GM18508 (cell line): Measurements from ENCODE around the gene ACBD4.

Source experiments
- ATAC-seq: cut with Tn5 transposase; IDR thresholded peaks from one replicate; pipeline ENCODE4 v1.9.1; 2021; ENCODE audit warnings: moderate number of reproducible peaks; ENCODE audit not compliant: insufficient read depth, unreplicated experiment

ACBD4 gene

GRCh38 chr17:45135192-45135977, at the start of gene ACBD4:
Gene ACBD4 (plus strand): TSS chr17:45135687. CDS start chr17:45136145, 458 bp downstream.
- ATAC-seq, result peak; percentile 72

- ATAC-seq, result no peak
These were observed 49.1 kb upstream of the ACBD4 start for GRCh38 chr17:45086391-45086790.

GRCh38 chr17:45086865-45087503, 48.5 kb upstream of the ACBD4 start:
- ATAC-seq, result no peak

DNA sequence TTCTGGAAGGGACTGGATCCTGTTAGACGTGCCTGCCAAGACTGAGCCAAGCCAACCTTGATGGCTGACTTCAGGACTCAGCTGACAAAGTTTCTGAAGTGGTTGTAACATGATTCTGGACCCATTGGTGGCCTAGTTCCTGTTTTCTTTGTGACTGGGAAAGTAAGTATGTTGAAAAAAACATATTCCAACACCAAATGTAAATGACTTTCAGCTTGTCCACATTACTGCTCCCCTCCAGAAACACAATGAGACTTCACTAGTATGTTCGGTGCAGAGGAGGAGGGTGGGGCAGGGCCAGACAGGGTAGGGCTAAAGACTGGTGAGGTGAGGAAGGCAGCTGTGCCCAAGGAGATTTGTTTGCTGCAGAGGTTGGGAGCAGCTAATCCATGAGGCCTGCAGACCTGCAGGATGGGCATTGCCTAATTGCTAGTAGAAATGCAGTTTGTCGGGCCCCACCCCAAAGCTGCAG, 47.9 kb upstream of the ACBD4 start:
- ATAC-seq, result no peak

DNA sequence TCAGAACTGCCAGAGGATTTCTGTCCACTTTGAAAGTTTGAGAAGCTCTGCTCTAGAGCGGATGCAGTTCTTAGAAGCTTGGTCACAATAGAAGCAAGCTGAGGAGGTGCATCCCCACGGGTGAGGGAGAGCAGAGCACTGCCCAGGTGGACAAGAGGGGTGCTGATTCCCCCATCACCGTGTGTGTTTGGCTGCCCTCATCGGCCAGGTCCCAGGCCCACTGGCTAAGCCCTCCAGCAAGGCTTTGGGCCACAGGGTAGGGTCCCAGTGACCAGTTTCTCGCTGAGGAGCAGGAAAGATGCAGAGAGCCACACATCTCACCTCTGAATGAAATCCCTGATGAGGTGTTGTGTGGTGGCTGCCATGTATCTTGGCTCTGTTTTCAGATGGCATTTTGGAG, 47.5 kb upstream of the ACBD4 start:
- ATAC-seq, result no peak

DNA sequence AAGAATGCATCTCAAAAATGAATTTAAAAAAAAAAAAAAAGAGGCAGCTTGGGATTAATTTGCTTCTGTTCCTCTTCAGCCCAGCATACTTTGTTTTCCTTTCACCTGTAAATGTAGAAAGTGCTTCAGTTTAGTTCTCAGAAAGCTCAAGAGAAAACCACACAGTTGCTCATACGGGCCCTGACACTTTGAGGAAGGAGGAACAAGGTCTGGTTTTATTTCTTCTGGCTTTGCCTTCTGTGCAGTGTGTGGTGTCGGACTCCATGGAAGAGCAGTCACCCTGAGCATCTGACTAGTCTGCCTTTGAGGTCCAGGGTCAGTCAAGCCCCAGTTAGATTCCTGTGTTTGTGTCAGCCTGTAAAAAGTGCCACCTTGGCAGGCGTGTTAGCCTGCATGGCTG, 46.7 kb upstream of the ACBD4 start:
- no peak for ATAC-seq

DNA sequence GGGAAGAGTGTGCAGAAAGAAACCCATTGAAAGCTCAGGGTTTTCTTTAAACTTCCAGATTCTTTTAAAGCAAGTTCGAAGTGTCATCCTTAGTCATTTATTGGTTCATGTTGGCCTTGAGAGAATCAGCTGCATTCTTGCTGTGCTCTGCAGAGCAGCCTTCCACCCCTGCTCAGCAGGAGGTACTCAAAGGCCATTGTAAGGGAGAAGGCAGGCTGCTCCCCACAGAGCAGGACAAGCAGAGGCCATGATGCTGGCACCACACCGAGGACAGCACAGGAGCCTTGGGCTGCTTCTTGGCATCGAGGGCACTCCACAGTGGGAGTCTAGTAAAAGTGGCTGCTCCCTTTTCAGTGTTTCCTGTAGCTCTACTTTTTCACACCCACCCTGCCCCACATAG, 44.8 kb upstream of the ACBD4 start:
- no peak for ATAC-seq

GRCh38 chr17:45091778-45092425, 43.6 kb upstream of the ACBD4 start:
- ATAC-seq, result no peak

DNA sequence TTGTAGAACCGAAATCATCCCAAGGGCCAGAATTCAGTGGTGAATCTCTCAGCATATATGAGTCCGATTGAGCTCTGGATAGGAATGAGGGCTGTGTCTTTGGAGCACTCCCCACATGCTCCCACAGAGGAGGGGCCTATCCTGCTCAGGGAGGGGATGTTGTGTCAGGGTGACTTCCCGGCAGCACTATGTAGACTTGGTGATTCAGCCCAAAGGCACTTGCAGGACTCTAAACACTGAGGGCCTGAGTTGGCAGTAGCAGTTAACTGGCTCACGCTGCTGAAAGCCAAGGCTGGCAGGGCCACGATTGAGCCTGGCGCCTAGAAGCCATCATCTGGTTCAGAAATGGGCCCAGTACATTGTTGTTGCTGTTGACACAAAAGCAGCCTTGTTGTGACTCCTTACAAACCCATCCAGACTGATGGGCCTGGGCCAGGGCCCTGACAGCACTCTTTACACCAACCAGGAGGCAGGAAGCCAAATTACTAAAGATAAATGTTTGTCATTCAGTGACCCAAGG, 42.5 kb upstream of the ACBD4 start:
- no peak for ATAC-seq

DNA sequence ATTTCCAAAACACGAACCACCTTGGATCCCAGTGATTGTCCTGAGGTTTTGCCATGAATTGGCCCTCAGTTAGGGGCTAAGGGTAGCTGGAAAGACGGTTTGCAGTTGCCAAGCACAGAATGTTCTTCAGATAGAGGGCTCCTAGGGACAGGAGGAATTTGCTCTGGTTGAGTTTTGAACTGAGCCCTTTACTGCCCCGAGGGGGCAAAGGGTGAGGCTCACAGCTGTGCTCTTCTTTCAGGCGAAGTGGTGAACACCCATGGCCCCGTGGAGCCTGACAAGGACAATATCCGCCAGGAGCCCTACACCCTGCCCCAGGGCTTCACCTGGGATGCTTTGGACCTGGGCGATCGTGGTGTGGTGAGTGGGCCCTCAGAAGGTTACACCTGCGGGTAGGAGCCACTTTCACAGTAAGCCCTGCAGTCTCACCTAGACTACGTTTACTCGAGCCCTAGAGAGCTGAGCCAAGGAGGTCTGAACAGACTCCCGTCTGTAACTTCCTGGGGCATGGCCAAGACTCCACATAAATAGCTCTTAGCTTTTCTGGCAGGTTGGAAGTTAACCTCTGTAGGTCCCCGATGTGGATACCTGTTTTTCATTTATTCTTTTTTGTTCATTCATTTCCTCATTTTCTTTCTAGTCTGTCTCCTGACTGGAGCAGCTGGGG, 41.9 kb upstream of the ACBD4 start:
- ATAC-seq, result no peak

DNA sequence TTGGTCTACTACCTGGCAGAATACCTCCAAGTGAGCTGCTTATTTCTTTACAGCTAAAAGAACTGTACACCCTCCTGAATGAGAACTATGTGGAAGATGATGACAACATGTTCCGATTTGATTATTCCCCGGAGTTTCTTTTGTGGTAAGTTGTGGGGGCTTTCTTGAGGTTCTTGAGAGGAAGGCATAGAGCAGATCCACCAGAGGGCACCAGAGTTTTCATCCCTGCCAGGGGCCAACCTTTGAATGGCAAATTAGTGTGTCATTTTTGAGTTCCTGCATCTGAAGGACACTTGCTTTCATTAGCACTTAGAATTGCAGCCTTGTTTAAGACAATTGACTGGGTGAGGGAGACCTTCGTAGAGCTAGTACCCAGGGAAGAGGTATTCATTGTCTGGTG, 39.3 kb upstream of the ACBD4 start:
- ATAC-seq, result no peak

- no peak for ATAC-seq
These were observed 38.6 kb upstream of the ACBD4 start for GRCh38 chr17:45096926-45097325.

- ATAC-seq, result no peak
These were observed 37.2 kb upstream of the ACBD4 start for GRCh38 chr17:45098081-45098868.

- no peak for ATAC-seq
These were observed 36.4 kb upstream of the ACBD4 start for GRCh38 chr17:45098869-45099616.

GRCh38 chr17:45101546-45101882, 34.0 kb upstream of the ACBD4 start:
- no peak for ATAC-seq

DNA sequence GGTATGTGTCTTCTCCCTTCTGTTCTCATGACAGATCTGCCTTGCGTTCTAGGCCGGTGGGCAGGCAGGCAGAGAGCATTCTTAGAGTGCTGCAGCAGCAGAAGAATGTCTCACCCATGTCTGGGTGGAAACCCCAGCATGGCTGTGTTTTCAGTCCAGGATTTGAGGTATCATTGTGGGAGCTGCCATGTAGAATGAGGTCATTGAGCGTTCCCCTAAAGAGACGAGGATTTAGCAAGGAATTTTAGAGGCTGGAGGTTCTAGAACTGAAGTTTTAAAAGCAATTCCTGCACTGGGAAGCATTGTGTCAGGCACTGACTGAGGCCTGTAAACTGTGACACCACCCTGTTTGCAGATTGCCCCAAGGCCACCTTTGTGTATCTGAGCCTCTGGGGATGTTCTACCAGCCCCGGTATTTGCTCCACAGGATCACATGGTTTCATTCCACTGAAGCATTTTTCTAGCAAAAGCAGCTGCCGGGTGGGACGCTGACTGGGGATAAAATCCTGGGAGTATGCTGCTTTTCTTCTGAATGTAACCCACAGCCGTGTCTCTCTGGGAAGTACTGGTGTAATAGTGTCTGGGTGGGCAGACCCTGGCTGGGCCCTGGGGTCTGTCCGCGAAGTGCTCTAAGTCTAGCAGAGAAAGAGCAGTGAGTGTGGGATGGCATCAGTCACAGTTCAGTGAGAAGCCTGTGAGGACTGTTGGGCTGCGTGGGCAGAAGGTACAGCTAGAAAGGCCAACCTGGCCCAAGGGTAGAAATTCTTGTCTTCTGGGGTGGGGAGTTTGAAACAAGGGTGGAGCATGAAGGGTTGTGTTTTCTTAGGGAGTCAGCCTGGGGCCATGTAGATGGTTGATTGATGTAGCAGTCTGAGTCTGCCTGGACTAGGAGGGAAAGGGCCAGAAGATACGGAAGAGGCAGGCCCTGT, 33.3 kb upstream of the ACBD4 start:
- ATAC-seq, result no peak

DNA sequence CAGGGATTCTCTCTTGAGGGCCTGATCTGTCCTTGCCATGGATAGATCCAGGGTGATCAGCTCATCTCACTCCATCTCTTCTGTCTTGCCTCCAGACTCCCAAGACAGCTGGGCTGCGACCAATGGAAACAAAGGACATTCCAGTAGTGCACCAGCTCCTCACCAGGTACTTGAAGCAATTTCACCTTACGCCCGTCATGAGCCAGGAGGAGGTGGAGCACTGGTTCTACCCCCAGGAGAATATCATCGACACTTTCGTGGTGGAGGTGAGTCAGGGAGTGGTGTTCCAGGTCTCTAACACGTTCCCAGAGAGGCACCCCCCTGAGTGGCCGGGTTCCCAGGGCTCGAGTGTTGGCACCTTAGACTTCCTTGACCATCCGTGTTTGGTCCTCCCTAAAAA, 32.6 kb upstream of the ACBD4 start:
- ATAC-seq, result no peak

DNA sequence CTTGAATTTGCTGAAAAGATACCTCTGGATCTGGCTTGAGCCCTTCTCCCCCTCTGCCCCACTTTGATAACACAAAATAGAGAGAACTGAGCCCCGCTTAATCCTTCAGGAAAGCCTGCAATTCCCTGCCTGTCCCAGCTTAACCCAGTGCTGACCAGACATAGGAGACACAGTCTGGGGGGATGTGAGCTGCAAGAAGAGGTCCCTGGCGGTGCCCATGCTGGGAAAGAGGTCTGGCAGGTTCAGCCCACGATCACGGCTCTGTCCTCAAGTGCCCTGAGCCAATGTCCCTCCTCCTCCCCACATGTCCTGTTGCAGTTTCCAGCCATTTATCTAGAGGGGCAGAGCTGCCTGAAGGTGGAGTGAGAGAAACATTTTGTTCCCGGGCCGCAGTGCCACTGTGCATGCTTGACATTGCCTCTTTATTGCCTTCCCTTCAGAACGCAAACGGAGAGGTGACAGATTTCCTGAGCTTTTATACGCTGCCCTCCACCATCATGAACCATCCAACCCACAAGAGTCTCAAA, 32.2 kb upstream of the ACBD4 start:
- no peak for ATAC-seq
